GM21619 (cell line): ENCODE results near the gene LSP1.

Experiments used
- ATAC-seq: cut with Tn5 transposase; IDR thresholded peaks from one replicate; pipeline ENCODE4 v1.9.1; 2021; ENCODE audit not compliant: unreplicated experiment

The LSP1 gene

GRCh38 chr11:1836011-1836945 is 16.6 kb upstream of the LSP1 start:
- no peak for ATAC-seq

- peak; percentile 50 for ATAC-seq
These were observed 15.5 kb upstream of the LSP1 start for GRCh38 chr11:1837171-1838076.

- ATAC-seq, result no peak
These were observed 14.8 kb upstream of the LSP1 start for GRCh38 chr11:1838077-1838425.

GRCh38 chr11:1838426-1839144 is 14.3 kb upstream of the LSP1 start, which contains the start of gene TNNI2:
TSS of gene TNNI2 (plus strand) at chr11:1838981. CDS start at chr11:1839697, 716 bp downstream.
- ATAC-seq, result no peak

- no peak for ATAC-seq
These were observed 13.5 kb upstream of the LSP1 start for GRCh38 chr11:1839204-1839923.

GRCh38 chr11:1839924-1840779 is 12.7 kb upstream of the LSP1 start:
- peak; percentile 35 for ATAC-seq

GRCh38 chr11:1840780-1841480 is 12.0 kb upstream of the LSP1 start:
- ATAC-seq, result no peak

- no peak for ATAC-seq
These were observed 11.3 kb upstream of the LSP1 start for GRCh38 chr11:1841511-1842148.

- no peak for ATAC-seq
These were observed 10.5 kb upstream of the LSP1 start for GRCh38 chr11:1842149-1843097.

- ATAC-seq, result no peak
These were observed 9.8 kb upstream of the LSP1 start for GRCh38 chr11:1843098-1843473.

- no peak for ATAC-seq
These were observed 9.1 kb upstream of the LSP1 start for GRCh38 chr11:1843796-1844195.

- ATAC-seq, result no peak
These were observed 8.4 kb upstream of the LSP1 start for GRCh38 chr11:1844221-1845094.

GRCh38 chr11:1845095-1845429 is 7.8 kb upstream of the LSP1 start:
- ATAC-seq, result no peak

GRCh38 chr11:1845561-1846452 is 7.1 kb upstream of the LSP1 start:
- no peak for ATAC-seq

GRCh38 chr11:1846453-1846932 is 6.4 kb upstream of the LSP1 start:
- no peak for ATAC-seq
